Hepatocyte (in vitro differentiated cells): ENCODE measurements around the gene SLC36A3.

Experiments
- EZH2 ChIP-seq: fragments of 200-600 bp; sonication (generic); IDR thresholded peaks from 2 replicates; pipeline ENCODE4 v1.6.1; 2016; ENCODE audit warnings: antibody characterized with exemption, mild to moderate bottlenecking, borderline replicate concordance
- EZH2phosphoT487 ChIP-seq: fragments of 200-600 bp; sonication (generic); IDR thresholded peaks from one replicate; pipeline ENCODE4 v1.6.1; 2018; ENCODE audit warnings: antibody characterized with exemption, mild to moderate bottlenecking, low read depth, moderate library complexity; ENCODE audit not compliant: unreplicated experiment, severe bottlenecking
- TF ChIP-seq, protein P1 (sequence below): fragments of 200-600 bp; sonication (generic); IDR thresholded peaks from 2 replicates; pipeline ENCODE4 v1.5.1; 2016; ENCODE audit warnings: antibody characterized with exemption, mild to moderate bottlenecking; ENCODE audit not compliant: poor library complexity

DNA sequence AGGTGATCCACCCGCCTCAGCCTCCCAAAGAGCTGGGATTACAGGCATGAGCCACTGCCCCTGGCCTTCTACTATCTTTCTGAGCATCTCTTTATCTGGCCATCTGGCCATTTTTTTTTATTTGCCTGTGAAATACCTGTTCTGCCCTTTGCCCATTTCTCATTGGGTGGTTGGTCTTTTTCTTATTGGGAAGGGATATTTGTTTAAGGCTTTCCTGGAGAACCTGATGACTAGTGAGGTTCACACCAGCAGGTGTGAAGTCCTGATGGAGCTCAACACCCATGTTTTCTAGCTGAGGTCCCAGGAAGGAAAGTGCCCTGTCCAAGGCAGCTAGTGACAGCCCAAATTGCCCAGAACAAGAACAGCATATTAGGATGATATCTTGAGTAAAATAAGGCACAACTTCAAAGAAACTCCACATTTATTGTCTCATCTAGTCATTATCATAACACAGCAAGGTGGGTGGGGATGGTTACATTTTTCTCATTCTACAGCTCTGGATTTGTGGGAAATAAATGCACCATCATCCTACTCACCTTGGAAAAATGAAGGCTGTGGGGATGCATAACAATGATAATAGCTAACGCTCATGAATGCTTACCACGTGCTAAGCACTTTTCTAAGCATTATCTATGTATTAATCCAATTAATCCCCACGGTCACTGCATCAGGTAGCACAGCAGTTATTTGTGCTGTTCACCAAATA is 20.3 kb downstream of the SLC36A3 start:
- no peak for TF ChIP-seq EZH2
- TF ChIP-seq, protein P1, sequence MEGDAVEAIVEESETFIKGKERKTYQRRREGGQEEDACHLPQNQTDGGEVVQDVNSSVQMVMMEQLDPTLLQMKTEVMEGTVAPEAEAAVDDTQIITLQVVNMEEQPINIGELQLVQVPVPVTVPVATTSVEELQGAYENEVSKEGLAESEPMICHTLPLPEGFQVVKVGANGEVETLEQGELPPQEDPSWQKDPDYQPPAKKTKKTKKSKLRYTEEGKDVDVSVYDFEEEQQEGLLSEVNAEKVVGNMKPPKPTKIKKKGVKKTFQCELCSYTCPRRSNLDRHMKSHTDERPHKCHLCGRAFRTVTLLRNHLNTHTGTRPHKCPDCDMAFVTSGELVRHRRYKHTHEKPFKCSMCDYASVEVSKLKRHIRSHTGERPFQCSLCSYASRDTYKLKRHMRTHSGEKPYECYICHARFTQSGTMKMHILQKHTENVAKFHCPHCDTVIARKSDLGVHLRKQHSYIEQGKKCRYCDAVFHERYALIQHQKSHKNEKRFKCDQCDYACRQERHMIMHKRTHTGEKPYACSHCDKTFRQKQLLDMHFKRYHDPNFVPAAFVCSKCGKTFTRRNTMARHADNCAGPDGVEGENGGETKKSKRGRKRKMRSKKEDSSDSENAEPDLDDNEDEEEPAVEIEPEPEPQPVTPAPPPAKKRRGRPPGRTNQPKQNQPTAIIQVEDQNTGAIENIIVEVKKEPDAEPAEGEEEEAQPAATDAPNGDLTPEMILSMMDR: no peak
- TF ChIP-seq EZH2phosphoT487: no peak
